Suprapubic skin (tissue), 4 donors: Measurements from ENCODE around the gene ANKRD60. TPM values are rescaled to one million over a fixed set of nuclear protein-coding genes. Genes with fewer than 3 reads are reported as not detected.

Source experiments
- DNase-seq, 2 donors: peaks; one replicate each; pipeline ENCODE4 v3.0.0-alpha.2; 2019; ENCODE audit warnings: low spot score in 2 of 2
- H3K27ac ChIP-seq: fragments of 200-600 bp; sonication (generic); one replicate; pipeline ENCODE4 v1.5.1; 2019
- H3K27me3 ChIP-seq: fragments of 200-600 bp; sonication (generic); one replicate; pipeline ENCODE4 v1.5.1; 2019
- H3K36me3 ChIP-seq: fragments of 200-600 bp; sonication (generic); one replicate; pipeline ENCODE4 v1.5.1; 2019
- H3K4me1 ChIP-seq: fragments of 200-600 bp; sonication (generic); one replicate; pipeline ENCODE4 v1.5.1; 2019
- H3K4me3 ChIP-seq: fragments of 200-600 bp; sonication (generic); one replicate; pipeline ENCODE4 v1.5.1; 2019; ENCODE audit warnings: mild to moderate bottlenecking
- H3K9me3 ChIP-seq: fragments of 200-600 bp; sonication (generic); one replicate; pipeline ENCODE4 v1.5.1; 2019
- CTCF ChIP-seq, 2 donors: fragments of 200-600 bp in 1 of 2; fragments of 450-650 bp in 1 of 2; sonication (generic) in 1 of 2; IDR thresholded peaks; one replicate each; pipeline ENCODE4 v1.5.1; 2016 to 2019; ENCODE audit warnings: antibody characterized with exemption in 2 of 2, mild to moderate bottlenecking in 1 of 2, moderate library complexity in 1 of 2
- EP300 ChIP-seq: sonication (generic); formaldehyde crosslinking; IDR thresholded peaks from one replicate; pipeline ENCODE4 v1.6.1; 2017; ENCODE audit warnings: antibody characterized with exemption
- POLR2A ChIP-seq, 2 donors: fragments of 450-650 bp; IDR thresholded peaks; one replicate each; pipeline ENCODE4 v1.6.1; 2017; ENCODE audit warnings: antibody characterized with exemption in 2 of 2, mild to moderate bottlenecking in 2 of 2, moderate library complexity in 2 of 2
- POLR2AphosphoS5 ChIP-seq, 3 donors: sonication (generic); formaldehyde crosslinking; IDR thresholded peaks; one replicate each; pipeline ENCODE4 v1.6.1; 2017; ENCODE audit warnings: antibody characterized with exemption in 3 of 3
- WGBS: methylation state at CpG from one replicate; pipeline ENCODE4 v1.1.5; 2018; 5-methylcytosine and 5-hydroxymethylcytosine counted together
- total RNA-seq, 4 donors: library from RNA; depleted of rRNA; stranded (reverse); fragments of >200 nt; gene quantifications; one replicate each; pipeline ENCODE4 v1.1.0, GENCODE V29; 2016

The ANKRD60 gene
- total RNA-seq, 4 donors from 2014 or later: not detected

GRCh38 chr20:58198384-58198783 is 30.1 kb downstream of the ANKRD60 start:
- no peak overlapping the region for H3K27ac ChIP-seq
- no peak overlapping the region for H3K4me3 ChIP-seq
- TF ChIP-seq CTCF (IDR thresholded peaks at IDR 0.05) (no peak), EP300 (no peak), POLR2AphosphoS5 (IDR thresholded peaks at IDR 0.05) (no peak), POLR2A (IDR thresholded peaks at IDR 0.05) (no peak)
- no peaks in the 10 kb centered on the region for H3K4me1 ChIP-seq
- DNase-seq: no peak
- no peaks in the 10 kb centered on the region for H3K27me3 ChIP-seq
- H3K9me3 ChIP-seq: no peaks in the 10 kb centered on the region
- no peaks in the 10 kb centered on the region for H3K36me3 ChIP-seq
- WGBS: 85% methylated on average over 4 of the region's 4 CpGs

DNA sequence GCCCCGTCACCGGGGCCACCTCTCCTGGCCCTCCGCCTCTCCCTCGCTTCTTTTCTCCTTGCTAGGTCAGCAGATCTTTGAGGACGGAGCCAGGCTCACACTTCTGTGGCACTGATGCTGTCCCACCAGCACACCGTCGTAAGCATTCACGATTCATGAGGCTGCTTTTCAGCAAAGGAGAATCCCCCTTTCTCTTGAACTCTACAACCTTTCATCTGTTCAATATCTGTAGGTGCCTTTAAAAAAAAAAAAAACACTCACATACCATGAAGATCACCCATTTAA is 31.3 kb downstream of the ANKRD60 start:
- DNase-seq: no peak
- Histone ChIP-seq H3K4me3 (no peak overlapping the region), H3K9me3 (no peaks in the 10 kb centered on the region), H3K36me3 (no peaks in the 10 kb centered on the region), H3K4me1 (no peaks in the 10 kb centered on the region), H3K27ac (no peak overlapping the region), H3K27me3 (no peaks in the 10 kb centered on the region)
- WGBS: 82% methylated on average over 8 of the region's 8 CpGs
- no peak for TF ChIP-seq POLR2AphosphoS5 (IDR thresholded peaks at IDR 0.05)
- no peak for TF ChIP-seq EP300
- TF ChIP-seq POLR2A (IDR thresholded peaks at IDR 0.05): no peak
- no peak for TF ChIP-seq CTCF (IDR thresholded peaks at IDR 0.05)

- no peak for DNase-seq
- WGBS: 82% methylated on average over 24 of the region's 24 CpGs
- no peaks in the 10 kb centered on the region for H3K36me3 ChIP-seq
- no peaks in the 10 kb centered on the region for H3K27me3 ChIP-seq
- H3K4me3 ChIP-seq: no peak overlapping the region
- no peak overlapping the region for H3K27ac ChIP-seq
- no peaks in the 10 kb centered on the region for H3K4me1 ChIP-seq
- H3K9me3 ChIP-seq: no peaks in the 10 kb centered on the region
- no peak for TF ChIP-seq EP300
- TF ChIP-seq CTCF (IDR thresholded peaks at IDR 0.05): no peak
- TF ChIP-seq POLR2A (IDR thresholded peaks at IDR 0.05): no peak
- no peak for TF ChIP-seq POLR2AphosphoS5 (IDR thresholded peaks at IDR 0.05)
Observed at GRCh38 chr20:58196402-58197184, 31.9 kb downstream of the ANKRD60 start.

DNA sequence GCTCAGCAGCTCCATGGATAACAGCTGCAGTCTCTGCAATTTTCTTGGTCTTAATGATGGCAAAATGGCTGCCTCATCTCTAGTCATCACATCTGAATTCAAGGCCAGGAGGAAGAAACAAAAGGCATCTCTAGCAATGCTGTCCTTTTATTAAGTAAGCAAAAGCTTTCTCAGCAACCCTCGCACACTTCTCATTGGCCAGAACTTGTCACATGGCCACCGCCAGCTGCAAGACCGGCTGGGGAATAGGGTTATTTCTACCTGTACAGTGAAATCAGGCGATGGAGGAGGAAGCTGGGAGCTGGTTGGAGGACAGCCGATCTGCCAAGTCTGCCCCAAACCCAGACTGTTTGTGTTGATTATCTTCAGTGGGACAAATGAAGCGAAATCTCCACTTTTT is 33.4 kb downstream of the ANKRD60 start:
- H3K4me1 ChIP-seq: no peaks in the 10 kb centered on the region
- no peak for DNase-seq
- H3K9me3 ChIP-seq: no peaks in the 10 kb centered on the region
- TF ChIP-seq POLR2AphosphoS5 (IDR thresholded peaks at IDR 0.05): no peak
- TF ChIP-seq POLR2A (IDR thresholded peaks at IDR 0.05): no peak
- no peak for TF ChIP-seq CTCF (IDR thresholded peaks at IDR 0.05)
- TF ChIP-seq EP300: no peak
- H3K27ac ChIP-seq: no peak overlapping the region
- H3K27me3 ChIP-seq: no peaks in the 10 kb centered on the region
- no peaks in the 10 kb centered on the region for H3K36me3 ChIP-seq
- WGBS: 95% methylated on average over 6 of the region's 6 CpGs
- H3K4me3 ChIP-seq: no peak overlapping the region

- TF ChIP-seq CTCF (IDR thresholded peaks at IDR 0.05) (no peak), EP300 (no peak), POLR2AphosphoS5 (IDR thresholded peaks at IDR 0.05) (no peak), POLR2A (IDR thresholded peaks at IDR 0.05) (no peak)
- Histone ChIP-seq H3K27ac (no peak overlapping the region), H3K36me3 (no peaks in the 10 kb centered on the region), H3K4me1 (no peaks in the 10 kb centered on the region), H3K4me3 (no peak overlapping the region), H3K9me3 (no peaks in the 10 kb centered on the region), H3K27me3 (no peaks in the 10 kb centered on the region)
- 57% methylated on average over 7 of the region's 7 CpGs for WGBS
- DNase-seq: peak in 1 of 2 donors; percentile 80
Observed at GRCh38 chr20:58194175-58194791, 34.2 kb downstream of the ANKRD60 start.
